ENCODE data around the gene KCTD16. TPM values are rescaled to one million over a fixed set of nuclear protein-coding genes. Genes with fewer than 3 reads are reported as not detected.

KCTD16 gene
- polyA plus RNA-seq, 1 of the 3 experiments (the other 2 are of a cell fraction) = 0.03 TPM

- H3K9me2 ChIP-seq = no peaks in the 10 kb centered on the region
- H3K4me1 ChIP-seq (ENCODE audit: control insufficient read depth in 1 of 2, insufficient read depth in 2 of 2, low read depth in 1 of 2, low read length in 1 of 2) = peaks cover 0 to 4% of the 10 kb centered on the region in 2 experiments; a peak in 2 of 4 replicates
- H3K9me3 ChIP-seq = no peaks in the 10 kb centered on the region
- H3K4me2 ChIP-seq = no peak overlapping the region
- no peak overlapping the region for H3K4me3 ChIP-seq (ENCODE audit: low read depth in 2 of 2, low read length in 1 of 2)
- POLR2A ChIA-PET = no interaction called here
- H3K36me3 ChIP-seq (replicated peaks in 1 of 2; ENCODE audit: control insufficient read depth in 1 of 2, insufficient read depth in 2 of 2, low read length in 1 of 2) = no peaks in the 10 kb centered on the region
- H2AFZ ChIP-seq (ENCODE audit: low read depth) = no peak overlapping the region
- H3K27ac ChIP-seq (ENCODE audit: low read depth in 2 of 2, low read length in 1 of 2) = no peak overlapping the region
- no peak overlapping the region for H3K9ac ChIP-seq
- no peaks in the 10 kb centered on the region; the same call in 1 of the 2 replicates for H3K27me3 ChIP-seq (ENCODE audit: insufficient read depth)
- no peaks in the 10 kb centered on the region for H4K20me1 ChIP-seq (ENCODE audit: insufficient read depth)
- CTCF ChIA-PET = interaction anchor here (0.9 to 1.5 kb wide), 4 partner anchors 11 to 917 kb away, joined by 3 read pairs; no protein-coding TSS in a partner anchor
- no peak for TF ChIP-seq TEAD4 (IDR thresholded peaks at IDR 0.05; ENCODE audit: borderline replicate concordance, insufficient read depth)
- TF ChIP-seq GATA2 (CRISPR knock-in tag; IDR thresholded peaks at IDR 0.05) = no peak
- no peak for TF ChIP-seq MXI1 (IDR thresholded peaks at IDR 0.05; ENCODE audit: low read depth, low read length)
- no peak for TF ChIP-seq IRF3 (IDR thresholded peaks at IDR 0.05; ENCODE audit: low read depth, low read length)
- TF ChIP-seq MAX (IDR thresholded peaks at IDR 0.05; ENCODE audit: low read depth) = no peak
- TF ChIP-seq ZBTB33 (IDR thresholded peaks at IDR 0.05; ENCODE audit: borderline replicate concordance, low read depth) = no peak
- TF ChIP-seq REST (IDR thresholded peaks at IDR 0.05; ENCODE audit: low read depth, low read length) = no peak
- TF ChIP-seq TCF12 (IDR thresholded peaks at IDR 0.05) = no peak
- TF ChIP-seq CHD2 (IDR thresholded peaks at IDR 0.05; ENCODE audit: low read length, partially characterized antibody) = no peak
- TF ChIP-seq ELF1 (IDR thresholded peaks at IDR 0.05) = no peak
- no peak for TF ChIP-seq SMC3 (IDR thresholded peaks at IDR 0.05; ENCODE audit: low read depth, low read length)
- TF ChIP-seq EP300 (IDR thresholded peaks at IDR 0.05; ENCODE audit: borderline replicate concordance in 1 of 2, low read depth in 1 of 2, low read length in 1 of 2) = no peak
- no peaks in the 10 kb centered on the region for H3F3A ChIP-seq (replicated peaks; ENCODE audit: insufficient read depth)
- 33% methylated on average over 4 of the region's 4 CpGs for WGBS (ENCODE audit: low lambda C conversion rate)
- DNase-seq = no peak
- H3K79me2 ChIP-seq (ENCODE audit: insufficient read depth) = no peaks in the 10 kb centered on the region
Measured at GRCh38 chr5:144307736-144308135, 137.1 kb downstream of the KCTD16 start.

Data from SK-N-SH (cell line).